ENCODE measurements around the gene RBM42. TPM values are rescaled to one million over a fixed set of nuclear protein-coding genes. Genes with fewer than 3 reads are reported as not detected.

Gene RBM42
- total and polyA plus RNA-seq, 8 donors, result 18.2 to 38.6 (median 29.9) TPM

- H3K9me3 ChIP-seq, result no peaks in the 10 kb centered on the region
- ATAC-seq (no peak), DNase-seq (no peak), FAIRE-seq (no peak)
- peaks cover 5 to 13% (median 7%) of the 10 kb centered on the region in 3 donors for H3K4me1 ChIP-seq
- H3K36me3 ChIP-seq, result peaks cover 0 to 28% (median 9%) of the 10 kb centered on the region in 3 donors
- intact Hi-C loops (cut with DNase I), result no loop called here
- 5% methylated on average over 9 of the region's 9 CpGs for WGBS, 2 donors
- H3K4me3 ChIP-seq, result peak overlapping the region; percentile 89 to 98 (median 94)
- TF ChIP-seq CTCF (IDR thresholded peaks at IDR 0.05), result no peak
- peak overlapping the region; percentile 68 to 89 (median 80) for H3K27ac ChIP-seq
- H3K27me3 ChIP-seq, result no peaks in the 10 kb centered on the region
Measured at GRCh38 chr19:35628264-35628564, 622 bp upstream of the RBM42 start.

- no peak for FAIRE-seq
- H3K9me3 ChIP-seq, result no peaks in the 10 kb centered on the region
- peaks cover 0 to 39% (median 14%) of the 10 kb centered on the region in 3 donors for H3K36me3 ChIP-seq
- intact Hi-C loops (cut with DNase I), result no loop called here
- no peak for TF ChIP-seq CTCF (IDR thresholded peaks at IDR 0.05)
- H3K4me3 ChIP-seq, result peak overlapping the region; percentile 89 to 98 (median 94)
- WGBS, 2 donors, result 3% methylated on average over 12 to 15 of the region's 15 CpGs
- peak overlapping the region; percentile 68 to 89 (median 80) for H3K27ac ChIP-seq
- no peak for DNase-seq
- H3K4me1 ChIP-seq, result peaks cover 5 to 13% (median 7%) of the 10 kb centered on the region in 3 donors
- no peaks in the 10 kb centered on the region for H3K27me3 ChIP-seq
- peak in 1 of 4 donors; percentile 1 for ATAC-seq
Measured at GRCh38 chr19:35629332-35629633, 447 bp downstream of the RBM42 start.

GRCh38 chr19:35633727-35634440 is 5.0 kb downstream of the RBM42 start:
- Histone ChIP-seq H3K27ac (no peak overlapping the region), H3K36me3 (peaks cover 0 to 72% (median 26%) of the 10 kb centered on the region in 3 donors), H3K27me3 (no peaks in the 10 kb centered on the region), H3K4me3 (no peak overlapping the region), H3K9me3 (no peaks in the 10 kb centered on the region), H3K4me1 (peaks cover 5 to 13% (median 7%) of the 10 kb centered on the region in 3 donors)
- DNase-seq (no peak), FAIRE-seq (no peak), ATAC-seq (no peak)
- WGBS, 2 donors, result 88 to 89% methylated on average over 29 of the region's 29 CpGs
- TF ChIP-seq CTCF (IDR thresholded peaks at IDR 0.05), result no peak
- intact Hi-C loops (cut with DNase I), result no loop called here

GRCh38 chr19:35636651-35637050 is 7.8 kb downstream of the RBM42 start:
- FAIRE-seq, result no peak
- DNase-seq, result no peak
- Histone ChIP-seq H3K27me3 (no peaks in the 10 kb centered on the region), H3K9me3 (no peaks in the 10 kb centered on the region), H3K27ac (no peak overlapping the region), H3K36me3 (peaks cover 0 to 59% (median 17%) of the 10 kb centered on the region in 3 donors), H3K4me3 (no peak overlapping the region), H3K4me1 (no peaks in the 10 kb centered on the region)
- intact Hi-C loops (cut with DNase I), result no loop called here
- no peak for TF ChIP-seq CTCF (IDR thresholded peaks at IDR 0.05)
- WGBS, 2 donors, result 91 to 93% methylated on average over 3 of the region's 3 CpGs
- ATAC-seq, result no peak

GRCh38 chr19:35637165-35637564 is 8.3 kb downstream of the RBM42 start:
- intact Hi-C loops (cut with DNase I), result no loop called here
- no peak for ATAC-seq
- Histone ChIP-seq H3K36me3 (peaks cover 0 to 54% (median 17%) of the 10 kb centered on the region in 3 donors), H3K4me3 (no peak overlapping the region), H3K9me3 (no peaks in the 10 kb centered on the region), H3K27me3 (no peaks in the 10 kb centered on the region), H3K4me1 (no peaks in the 10 kb centered on the region), H3K27ac (no peak overlapping the region)
- no peak for DNase-seq
- no peak for FAIRE-seq
- TF ChIP-seq CTCF (IDR thresholded peaks at IDR 0.05), result no peak
- 93 to 96% methylated on average over 25 of the region's 25 CpGs for WGBS, 2 donors
